ENCODE measurements around the gene DUSP22.
A peak's percentile ranks its signal among the peaks of the same experiment; 100 is the strongest.
"Not testable (repeated sequence)": the region's sequence is repeated elsewhere in the genome, so short reads cannot be mapped to it uniquely, and the experiment has no call there.

DUSP22 gene

DNA sequence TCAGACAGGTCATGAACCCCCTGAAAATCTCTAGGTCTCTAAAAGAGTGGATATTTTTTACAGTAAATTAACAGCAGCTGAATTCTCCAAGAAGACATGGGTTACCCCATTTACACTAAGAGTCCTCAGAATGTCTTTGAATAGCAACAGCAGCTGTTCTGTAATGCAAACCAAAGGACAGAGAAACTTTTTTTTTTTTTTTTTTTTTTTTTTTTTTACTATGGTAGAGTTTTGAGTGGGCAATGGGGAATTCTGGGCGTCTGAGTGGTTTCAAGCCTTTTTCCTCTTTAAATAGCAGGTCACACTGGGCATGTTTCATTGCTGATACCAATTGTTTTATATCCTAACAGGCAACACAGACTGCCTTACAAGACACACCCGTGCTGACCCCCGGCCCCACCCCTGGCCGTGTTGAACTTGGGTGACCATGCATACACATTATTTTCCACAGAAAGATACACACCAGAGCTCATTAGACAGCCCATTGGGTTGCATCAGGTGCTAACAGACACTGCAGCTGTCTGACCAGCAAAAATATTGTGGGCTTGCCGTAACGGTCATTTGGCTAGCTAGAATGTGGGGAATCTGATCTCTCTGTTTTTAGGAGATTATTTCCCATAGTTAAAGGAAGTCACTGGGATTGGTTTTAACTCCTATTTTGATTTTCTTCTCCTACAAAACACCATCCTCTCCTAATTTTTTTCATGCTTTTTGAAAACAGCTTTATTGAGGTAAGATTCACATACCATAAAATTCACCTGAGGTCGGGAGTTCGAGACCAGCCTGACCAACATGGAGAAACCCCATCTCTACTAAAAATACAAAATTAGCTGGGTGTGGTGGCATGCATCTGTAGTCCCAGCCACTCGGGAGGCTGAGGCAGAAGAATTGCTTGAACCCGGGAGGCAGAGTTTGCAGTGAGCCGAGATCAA lies 72.6 kb downstream of the DUSP22 start:
- DNase-seq, result peak; percentile 44
- in situ Hi-C loops (cut with HindIII; ENCODE audit: low pct_ligation_motif_present, low pct_unique_long_range_greater_than_20kb, low sequenced_read_pairs), result no loop called here

DNA sequence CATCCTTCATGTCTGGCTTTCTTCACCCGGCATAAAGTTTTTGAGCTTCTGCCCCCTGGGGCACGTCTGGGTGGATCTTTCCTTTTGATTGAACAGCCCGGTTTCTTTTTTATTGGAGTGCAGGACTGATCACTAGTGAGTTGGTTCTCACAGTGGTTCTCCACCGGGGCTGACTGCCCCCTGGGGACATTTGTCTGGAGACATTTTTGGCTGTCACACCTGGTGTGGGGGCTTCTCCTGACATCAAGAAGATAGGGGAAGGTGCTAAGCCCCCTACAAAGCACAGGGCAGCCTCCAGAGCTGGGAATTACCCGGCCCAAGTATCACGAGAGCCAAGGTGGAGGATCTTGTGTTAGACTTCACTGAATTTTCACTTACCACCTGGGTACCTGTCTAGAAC lies 73.5 kb downstream of the DUSP22 start:
- no peak for DNase-seq
- in situ Hi-C loops (cut with HindIII; ENCODE audit: low pct_ligation_motif_present, low pct_unique_long_range_greater_than_20kb, low sequenced_read_pairs), result no loop called here

- in situ Hi-C loops (cut with HindIII; ENCODE audit: low pct_ligation_motif_present, low pct_unique_long_range_greater_than_20kb, low sequenced_read_pairs), result no loop called here
- DNase-seq, result no peak
Measured at GRCh38 chr6:366389-367297, 74.4 kb downstream of the DUSP22 start.

- no peak for DNase-seq
- in situ Hi-C loops (cut with HindIII; ENCODE audit: low pct_ligation_motif_present, low pct_unique_long_range_greater_than_20kb, low sequenced_read_pairs), result no loop called here
Measured at GRCh38 chr6:367298-367794, 75.1 kb downstream of the DUSP22 start.

DNA sequence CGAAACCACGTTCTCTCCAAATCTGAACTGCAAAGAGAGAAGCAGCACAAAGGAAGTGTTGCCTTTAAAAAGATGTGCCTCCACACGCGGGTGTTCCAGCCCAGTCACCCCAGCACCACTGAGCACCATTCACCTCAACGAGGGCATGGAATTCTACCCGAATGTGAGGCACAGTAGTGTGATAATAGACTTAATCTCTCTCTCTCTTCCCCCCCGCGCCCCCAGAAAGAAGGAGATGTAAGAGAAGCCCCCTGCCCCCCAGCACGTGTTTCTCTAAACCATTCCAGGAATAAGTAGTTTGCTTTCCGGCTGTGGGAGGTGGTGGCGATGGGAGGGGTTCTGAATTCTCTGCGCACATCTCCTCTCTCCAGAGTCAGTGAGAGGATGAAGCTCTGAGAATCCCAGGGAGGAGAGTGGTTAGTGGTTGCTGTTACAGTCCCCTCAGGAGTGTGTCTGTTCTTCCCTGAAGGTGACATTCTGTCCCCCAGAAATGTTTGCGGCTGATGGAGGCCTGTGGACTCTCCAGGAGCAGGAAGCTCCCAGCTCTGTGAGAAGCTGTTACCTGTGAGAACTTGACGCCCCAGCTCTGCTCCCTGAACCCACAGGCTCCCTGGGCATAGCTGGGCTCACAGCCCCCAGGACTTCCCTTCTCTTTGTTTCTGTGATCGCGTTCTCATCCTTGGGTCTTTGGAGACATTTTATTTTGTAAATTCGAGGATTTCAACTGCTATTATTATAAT lies 75.8 kb downstream of the DUSP22 start:
- in situ Hi-C loops (cut with HindIII; ENCODE audit: low pct_ligation_motif_present, low pct_unique_long_range_greater_than_20kb, low sequenced_read_pairs), result no loop called here
- no peak for DNase-seq

DNA sequence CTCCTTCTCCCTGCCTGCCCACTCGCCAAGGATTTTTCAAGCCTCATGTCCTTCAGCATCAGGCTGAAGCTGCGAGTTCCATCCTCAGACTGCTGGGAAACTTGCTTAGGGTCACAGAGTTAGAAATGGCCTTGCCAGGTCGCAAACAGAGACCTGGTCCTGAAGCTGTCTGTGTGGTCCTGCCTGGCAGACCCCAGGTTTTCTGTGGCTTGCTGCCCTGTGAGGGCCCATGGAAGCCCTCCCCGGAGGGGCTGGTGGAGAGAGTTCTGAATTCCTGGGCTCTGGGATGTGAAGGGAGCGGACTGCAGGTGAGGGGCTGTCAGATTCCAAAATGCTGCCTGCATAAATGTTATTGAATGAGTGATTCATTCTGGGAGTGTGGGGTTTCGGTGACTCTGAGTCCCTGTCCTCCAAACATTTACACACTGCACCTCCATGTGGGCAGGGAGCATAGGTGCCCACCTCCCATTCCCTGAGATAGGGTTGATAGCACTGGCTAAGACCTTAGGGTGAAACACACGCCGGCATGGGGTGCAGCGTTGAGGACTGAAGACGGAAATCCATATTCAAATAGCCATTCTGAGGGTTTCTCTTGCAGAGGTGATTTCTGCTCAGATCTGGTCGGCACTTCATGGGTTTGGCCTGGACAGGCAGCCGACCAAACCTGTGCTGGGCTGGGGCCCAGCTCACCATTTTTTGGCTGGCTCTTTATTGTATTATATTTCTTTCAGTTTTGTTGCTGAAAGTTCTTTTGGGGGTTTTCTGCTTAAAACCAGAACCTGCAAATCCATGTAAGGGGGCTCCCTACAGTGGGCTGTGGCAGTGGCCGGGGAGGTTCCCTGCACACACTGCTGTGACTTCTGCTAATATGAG lies 77.5 kb downstream of the DUSP22 start:
- in situ Hi-C loops (cut with HindIII; ENCODE audit: low pct_ligation_motif_present, low pct_unique_long_range_greater_than_20kb, low sequenced_read_pairs), result no loop called here
- DNase-seq, result no peak

DNA sequence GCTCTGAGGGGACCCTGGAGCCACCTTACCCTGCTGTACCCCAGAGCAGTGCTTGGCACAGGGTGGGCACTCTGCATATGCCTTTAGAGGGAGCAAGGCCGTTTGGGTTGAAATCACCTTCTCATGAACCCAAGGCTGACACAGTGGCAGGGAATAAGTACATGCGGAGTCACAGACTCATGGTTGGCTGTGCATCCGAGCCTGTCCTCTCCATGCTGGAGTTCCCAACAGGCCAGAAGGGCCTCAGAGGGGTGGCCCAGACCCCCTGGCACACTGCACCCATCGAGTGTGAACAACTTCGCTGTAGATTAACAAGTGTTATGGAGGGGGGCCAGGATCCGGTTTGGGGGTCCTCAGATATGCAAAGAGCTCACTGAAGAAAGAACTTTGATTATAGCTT lies 78.3 kb downstream of the DUSP22 start:
- in situ Hi-C loops (cut with HindIII; ENCODE audit: low pct_ligation_motif_present, low pct_unique_long_range_greater_than_20kb, low sequenced_read_pairs), result no loop called here
- DNase-seq, result no peak

- DNase-seq; in situ Hi-C loops (cut with HindIII; ENCODE audit: low pct_ligation_motif_present, low pct_unique_long_range_greater_than_20kb, low sequenced_read_pairs): not testable (repeated sequence)
Measured at GRCh38 chr6:371851-372250, 79.6 kb downstream of the DUSP22 start.

GRCh38 chr6:372336-372911 lies 80.1 kb downstream of the DUSP22 start:
- in situ Hi-C loops (cut with HindIII; ENCODE audit: low pct_ligation_motif_present, low pct_unique_long_range_greater_than_20kb, low sequenced_read_pairs), result no loop called here
- no peak for DNase-seq

GRCh38 chr6:373031-373430 lies 80.7 kb downstream of the DUSP22 start:
- in situ Hi-C loops (cut with HindIII; ENCODE audit: low pct_ligation_motif_present, low pct_unique_long_range_greater_than_20kb, low sequenced_read_pairs), result no loop called here
- no peak for DNase-seq

- in situ Hi-C loops (cut with HindIII; ENCODE audit: low pct_ligation_motif_present, low pct_unique_long_range_greater_than_20kb, low sequenced_read_pairs), result no loop called here
- DNase-seq, result no peak
Measured at GRCh38 chr6:373773-374724, 81.8 kb downstream of the DUSP22 start.

- no peak for DNase-seq
- in situ Hi-C loops (cut with HindIII; ENCODE audit: low pct_ligation_motif_present, low pct_unique_long_range_greater_than_20kb, low sequenced_read_pairs), result no loop called here
Measured at GRCh38 chr6:374956-375355, 82.7 kb downstream of the DUSP22 start.

DNA sequence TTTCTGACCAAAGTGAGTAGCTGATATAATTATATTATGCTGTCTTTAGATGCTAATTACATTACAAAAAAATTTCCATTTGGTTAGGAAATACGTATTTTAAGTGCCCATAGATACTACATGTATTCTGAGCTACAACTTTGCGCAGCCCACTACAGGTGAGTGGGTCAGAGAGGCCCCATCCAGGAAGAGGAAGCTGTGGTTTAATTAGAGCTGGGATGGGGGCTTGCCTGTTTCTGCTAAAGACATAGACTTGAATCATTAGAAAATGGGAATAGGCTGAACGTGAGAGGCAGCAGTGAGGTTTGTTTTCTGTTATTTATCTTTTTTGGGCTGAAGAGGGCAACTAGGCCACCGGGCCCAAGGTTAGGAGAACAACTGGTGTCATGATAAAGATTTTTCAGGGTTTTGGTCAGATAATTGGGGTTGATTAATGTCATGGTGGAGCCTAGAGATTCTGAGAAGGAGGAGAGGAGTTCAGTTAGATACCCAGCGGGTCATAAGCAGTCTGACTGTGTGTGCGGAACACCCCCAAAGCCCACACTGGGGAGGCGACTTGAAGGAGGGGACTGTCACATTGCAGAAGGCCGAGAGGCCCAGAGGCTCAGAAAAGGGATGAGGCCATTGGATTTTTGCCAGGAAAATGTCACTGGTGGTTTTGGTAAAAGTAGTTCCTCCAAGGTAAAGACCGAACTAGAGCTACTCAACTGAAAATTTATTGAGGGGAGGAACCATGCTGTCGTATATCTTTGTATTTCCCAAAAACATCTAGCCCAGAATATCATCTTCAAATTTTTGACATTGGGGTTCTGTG lies 84.7 kb downstream of the DUSP22 start:
- no peak for DNase-seq
- in situ Hi-C loops (cut with HindIII; ENCODE audit: low pct_ligation_motif_present, low pct_unique_long_range_greater_than_20kb, low sequenced_read_pairs), result no loop called here

DNA sequence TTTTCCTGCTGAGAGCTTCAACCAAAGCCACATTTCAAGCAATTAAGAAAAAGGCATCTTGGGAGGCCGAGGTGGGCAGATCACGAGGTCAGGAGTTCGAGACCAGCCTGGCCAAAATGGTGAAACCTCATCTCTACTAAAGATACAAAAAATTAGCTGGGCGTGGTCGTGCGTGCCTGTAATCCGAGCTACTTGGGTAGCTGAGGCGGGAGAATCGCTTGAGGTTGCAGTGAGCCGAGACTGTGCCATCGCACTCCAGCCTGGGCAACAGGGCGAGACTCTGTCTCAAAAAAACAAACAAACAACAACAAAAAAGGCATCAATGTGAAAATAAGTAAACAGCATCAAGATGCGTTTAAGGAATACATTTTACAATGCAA lies 85.3 kb downstream of the DUSP22 start:
- DNase-seq; in situ Hi-C loops (cut with HindIII; ENCODE audit: low pct_ligation_motif_present, low pct_unique_long_range_greater_than_20kb, low sequenced_read_pairs): not testable (repeated sequence)

- DNase-seq, result no peak
- in situ Hi-C loops (cut with HindIII; ENCODE audit: low pct_ligation_motif_present, low pct_unique_long_range_greater_than_20kb, low sequenced_read_pairs), result no loop called here
Measured at GRCh38 chr6:378090-378957, 86.0 kb downstream of the DUSP22 start.
